HG03520 (cell line): Measurements from ENCODE around the gene TTC38.

ENCODE experiments used
- ATAC-seq: cut with Tn5 transposase; IDR thresholded peaks from one replicate; pipeline ENCODE4 v1.9.1; 2021; ENCODE audit warnings: mild to moderate bottlenecking, moderate library complexity; ENCODE audit not compliant: unreplicated experiment

TTC38 gene

GRCh38 chr22:46275455-46276122, 7.8 kb downstream of the TTC38 start:
- ATAC-seq, result no peak

DNA sequence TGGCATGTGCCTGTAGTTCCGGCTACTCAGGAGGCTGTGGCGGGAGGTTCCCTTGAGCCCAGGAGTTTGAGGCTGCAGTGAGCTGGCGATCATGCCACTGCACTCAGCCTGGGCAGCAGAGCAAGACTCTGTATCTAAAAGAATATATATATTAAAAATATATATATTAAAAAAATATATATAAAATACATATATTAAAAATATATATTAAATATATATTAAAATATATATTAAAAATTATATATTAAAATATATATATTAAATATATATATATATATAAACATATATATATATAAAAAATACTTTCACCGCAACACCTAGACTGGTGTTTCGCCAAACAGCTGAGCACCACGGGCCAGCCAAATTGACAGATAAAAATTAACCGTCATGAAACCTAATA, 8.8 kb downstream of the TTC38 start:
- ATAC-seq, result no peak

DNA sequence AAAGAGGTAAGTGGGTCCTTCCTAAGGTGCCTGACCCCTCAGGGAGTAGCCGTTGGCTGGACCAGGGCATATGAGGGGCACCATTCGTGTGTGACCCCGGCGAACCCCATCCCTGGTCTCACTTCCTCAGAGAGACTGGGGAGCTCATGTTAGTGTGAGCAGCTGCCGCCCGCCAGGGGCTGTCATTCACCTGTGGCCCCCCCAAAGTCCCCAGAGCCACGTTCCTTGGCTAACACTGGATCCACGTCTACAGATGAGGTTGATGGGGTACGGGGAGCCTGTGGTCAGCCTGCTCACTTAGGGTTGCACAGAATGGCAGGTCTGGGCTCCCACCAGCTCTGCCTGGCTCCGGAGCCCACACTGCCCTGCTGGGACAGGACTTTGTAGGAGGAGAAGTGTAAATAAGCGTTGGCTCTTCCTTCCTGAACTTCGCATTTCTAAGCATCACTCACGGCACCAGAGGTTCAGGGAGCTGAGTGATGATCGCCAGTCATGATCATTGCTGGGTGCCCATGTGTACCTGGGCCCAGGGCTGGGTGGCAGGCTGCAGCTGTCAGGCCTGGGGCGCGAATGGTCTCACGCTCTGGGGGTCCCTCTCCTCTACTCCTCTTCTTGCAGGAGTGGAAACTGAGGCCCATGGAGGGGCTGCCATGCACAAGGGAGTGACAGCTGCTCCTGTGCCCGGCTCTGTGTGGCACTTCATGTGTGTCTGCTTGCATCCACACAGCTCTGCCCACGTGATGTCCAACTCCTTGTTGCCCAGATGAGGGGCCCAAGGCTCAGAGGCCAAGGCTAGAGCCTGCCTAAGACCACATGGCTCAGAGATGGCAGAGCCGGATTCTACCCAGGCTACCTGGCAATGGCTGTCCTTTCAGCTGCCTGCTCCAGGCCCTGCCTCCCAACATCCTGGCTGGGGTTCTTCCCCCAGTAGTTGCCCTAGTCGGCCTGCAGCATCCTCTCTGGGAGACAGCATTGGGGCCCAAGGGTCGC, 11.1 kb downstream of the TTC38 start:
- no peak for ATAC-seq

- no peak for ATAC-seq
These were observed 12.4 kb downstream of the TTC38 start for GRCh38 chr22:46280063-46280817.

DNA sequence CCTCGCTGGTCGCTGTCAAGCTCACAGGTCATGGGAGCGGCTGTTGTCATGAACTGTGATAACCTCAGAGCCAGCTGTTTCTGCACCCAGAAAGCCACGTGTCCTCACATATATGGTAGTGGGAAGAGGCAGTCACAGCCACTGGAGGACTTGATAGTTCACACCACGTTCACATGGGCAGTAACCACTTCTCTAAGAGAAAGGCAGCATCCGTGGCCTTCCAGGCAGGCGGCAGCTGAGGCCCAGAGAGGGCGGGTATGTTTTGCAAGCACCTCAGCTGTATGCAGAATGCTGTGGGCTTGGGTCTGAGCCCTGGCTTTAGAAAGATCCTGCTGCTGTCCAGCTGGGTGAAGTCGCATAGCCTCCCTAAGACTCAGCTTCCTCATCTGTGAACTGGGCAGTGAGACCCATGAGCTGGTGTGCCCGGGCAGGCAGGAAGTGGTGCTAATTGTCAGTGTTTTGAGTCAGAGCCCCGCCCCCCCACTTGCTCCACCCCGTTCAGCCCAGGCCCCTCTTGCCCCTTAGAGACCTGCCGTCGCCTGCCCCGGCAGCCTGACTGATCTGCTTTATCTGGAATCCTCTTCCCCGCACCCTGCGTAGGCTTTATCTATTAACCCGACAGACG, 13.3 kb downstream of the TTC38 start:
- no peak for ATAC-seq

GRCh38 chr22:46281866-46282678, 14.3 kb downstream of the TTC38 start:
- ATAC-seq, result no peak

GRCh38 chr22:46286006-46286405, 18.2 kb downstream of the TTC38 start:
- no peak for ATAC-seq

DNA sequence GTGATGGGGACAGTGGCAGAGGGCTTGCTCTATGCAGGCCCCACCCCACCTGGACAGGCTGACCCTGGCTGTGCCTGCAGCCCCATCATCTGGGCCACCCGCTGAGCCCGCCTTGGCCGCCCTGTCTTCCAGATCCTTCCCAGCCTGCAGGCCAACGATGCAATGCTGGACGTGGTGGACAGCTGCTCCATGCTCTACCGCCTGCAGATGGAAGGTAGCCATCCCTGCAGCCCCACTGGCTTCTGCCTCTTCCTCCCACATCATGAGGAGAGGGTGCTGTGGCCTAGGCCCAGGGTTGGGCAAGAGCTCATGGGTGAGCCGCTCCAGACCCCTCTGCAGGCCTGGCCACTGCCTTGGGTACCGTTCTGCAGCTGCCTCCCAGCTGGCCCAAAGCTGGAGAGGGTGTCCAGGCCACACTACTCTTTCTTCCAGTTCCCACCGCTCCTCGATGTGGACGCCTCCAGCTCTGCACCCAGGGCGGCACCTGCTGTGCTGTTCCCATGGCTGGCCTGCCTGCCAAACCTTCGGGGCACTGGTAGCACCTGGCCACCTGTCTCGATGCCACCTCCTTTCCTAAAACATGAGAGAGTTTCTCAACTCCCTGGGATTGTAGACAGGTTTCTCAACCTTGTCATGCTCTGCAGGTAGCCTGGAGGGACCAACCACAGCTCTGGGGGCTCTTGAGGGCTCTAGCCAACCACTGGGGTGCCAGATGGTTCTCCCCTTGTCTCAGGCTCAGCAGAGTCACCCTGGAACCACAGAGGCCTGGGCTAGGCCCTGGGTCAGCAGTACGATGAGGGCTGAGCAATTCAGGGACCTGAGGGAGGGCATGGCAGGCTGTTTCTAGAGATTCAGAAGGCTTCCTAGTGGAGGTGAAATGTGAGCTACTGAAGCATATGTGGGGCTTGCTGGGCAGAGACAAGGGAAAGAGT, 19.4 kb downstream of the TTC38 start:
- no peak for ATAC-seq

GRCh38 chr22:46287873-46288751, 20.3 kb downstream of the TTC38 start:
- ATAC-seq, result no peak

DNA sequence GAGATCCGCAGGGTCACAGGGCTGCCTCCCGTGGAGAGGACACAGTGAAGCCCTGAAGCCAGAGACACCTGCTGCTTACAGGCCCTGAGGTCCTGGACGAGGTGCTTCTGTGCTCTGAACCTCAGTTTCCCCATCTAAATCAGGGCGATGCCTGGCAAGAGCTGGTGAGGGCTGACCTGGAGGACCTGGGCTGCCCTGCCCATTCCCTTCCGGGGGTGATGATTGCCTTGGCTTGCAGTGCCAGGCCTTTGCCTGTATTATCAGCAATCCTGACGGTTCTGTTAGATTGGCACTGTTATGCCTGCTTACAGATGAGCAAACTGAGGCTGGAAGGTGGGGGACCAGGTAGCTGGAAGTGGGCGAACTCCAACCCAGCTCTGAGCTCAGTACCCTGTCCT, 21.0 kb downstream of the TTC38 start:
- no peak for ATAC-seq

DNA sequence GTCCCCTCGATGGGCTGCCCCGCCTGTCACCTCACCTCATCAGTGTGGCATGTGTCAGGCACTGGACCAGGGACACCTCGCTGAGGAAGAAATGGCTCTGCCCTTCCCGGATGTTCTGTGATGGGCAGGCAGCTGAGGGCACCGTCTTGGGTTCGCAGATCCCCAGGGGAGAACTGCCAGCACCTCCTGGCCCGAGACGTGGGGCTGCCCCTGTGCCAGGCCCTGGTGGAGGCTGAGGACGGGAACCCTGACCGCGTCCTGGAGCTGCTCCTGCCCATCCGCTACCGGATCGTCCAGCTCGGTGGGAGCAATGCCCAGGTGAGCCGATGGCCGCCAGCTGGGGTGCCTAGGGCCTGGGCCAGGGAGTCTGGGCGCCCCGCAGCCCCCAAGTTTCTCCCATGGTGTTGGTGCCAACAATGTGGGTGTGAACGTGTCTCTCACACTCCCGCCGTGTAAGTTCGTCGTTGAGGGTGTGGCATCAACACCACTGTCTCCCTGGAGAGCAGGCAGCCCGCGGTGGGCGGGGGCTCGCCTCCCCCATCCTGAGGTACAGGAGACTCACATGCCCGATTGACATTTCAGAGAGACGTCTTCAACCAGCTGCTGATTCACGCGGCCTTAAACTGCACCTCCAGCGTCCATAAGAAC, 21.6 kb downstream of the TTC38 start:
- no peak for ATAC-seq

DNA sequence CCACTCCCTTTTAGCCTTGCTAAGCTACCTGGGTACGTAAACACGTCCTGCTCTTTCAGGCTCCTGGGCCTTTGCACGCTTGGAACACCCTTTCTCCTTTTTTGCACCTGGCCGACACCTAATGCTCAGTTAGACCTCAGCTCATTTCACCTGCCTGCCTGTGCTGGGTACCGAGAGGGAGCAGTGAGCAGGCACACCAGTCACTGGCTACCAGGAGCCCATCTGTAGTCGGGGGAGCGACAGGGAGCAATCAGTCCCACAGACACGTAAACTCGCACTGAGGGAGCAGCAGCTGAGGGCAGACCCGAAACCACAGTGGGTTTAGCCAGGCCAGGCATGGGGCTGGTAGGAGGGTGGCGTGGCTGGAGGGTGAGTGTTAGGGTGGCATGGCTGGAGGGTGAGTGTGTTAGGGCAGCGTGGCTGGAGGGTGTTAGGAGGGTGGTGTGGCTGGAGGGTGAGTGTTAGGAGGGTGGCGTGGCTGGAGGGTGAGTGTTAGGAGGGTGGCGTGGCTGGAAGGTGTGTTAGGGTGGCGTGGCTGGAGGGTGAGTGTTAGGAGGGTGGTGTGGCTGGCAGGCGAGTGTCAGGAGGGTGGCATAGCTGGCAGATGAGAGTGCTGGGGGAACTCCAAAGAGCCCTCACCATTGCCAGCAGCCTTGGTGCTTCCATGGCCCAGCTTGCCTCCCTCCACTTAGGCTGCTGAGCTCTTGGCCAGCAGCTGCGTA, 22.5 kb downstream of the TTC38 start:
- ATAC-seq, result no peak

- ATAC-seq, result no peak
These were observed 23.3 kb downstream of the TTC38 start for GRCh38 chr22:46290843-46291785.

GRCh38 chr22:46292173-46292572, 24.4 kb downstream of the TTC38 start:
- no peak for ATAC-seq

DNA sequence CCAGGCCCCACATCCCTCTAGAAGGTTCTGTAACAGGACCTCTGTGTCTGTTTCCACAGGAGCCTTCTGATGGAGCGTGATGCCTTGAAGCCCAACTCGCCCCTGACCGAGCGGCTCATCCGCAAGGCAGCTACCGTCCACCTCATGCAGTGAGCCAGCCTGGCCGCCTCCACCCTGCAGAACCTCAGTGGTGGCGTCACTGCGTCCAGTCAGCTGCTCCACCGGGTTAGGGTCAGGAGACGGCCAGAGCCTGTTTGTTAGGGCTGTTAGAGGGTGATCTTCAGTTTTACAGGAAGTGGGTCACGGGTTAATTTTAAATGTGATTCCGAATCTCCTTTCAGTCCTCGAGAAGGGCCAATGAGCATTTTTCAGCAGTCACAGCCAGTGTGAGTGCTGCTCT, 24.9 kb downstream of the TTC38 start:
- no peak for ATAC-seq
